ENCODE results near the gene MCC. TPM values are rescaled to one million over a fixed set of nuclear protein-coding genes. Genes with fewer than 3 reads are reported as not detected.

MCC gene
- total RNA-seq, 3 donors from 2014 or later, result 24.3 to 46.5 (median 29.4) TPM

DNA sequence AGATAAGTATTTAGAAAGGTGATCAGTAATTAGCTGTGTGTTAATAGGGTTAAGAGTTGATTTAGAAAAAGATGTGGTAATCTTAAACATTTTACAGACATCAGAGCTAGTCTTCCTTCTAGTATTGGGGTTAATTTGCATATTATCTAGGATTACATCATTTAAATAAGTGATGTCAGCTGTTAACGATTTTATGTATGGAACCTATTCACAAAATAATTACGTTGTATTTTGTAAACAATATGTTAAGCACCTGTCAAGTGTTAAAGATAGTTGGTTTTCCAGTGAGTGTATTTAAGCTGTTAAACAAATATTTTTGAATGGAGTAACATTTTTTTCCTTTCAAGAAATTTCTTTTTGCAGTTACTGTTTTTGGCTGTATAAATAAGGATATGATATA, 509.4 kb downstream of the MCC start:
- Histone ChIP-seq H3K9me3 (no peaks in the 10 kb centered on the region), H3K4me3 (peak overlapping the region in 1 of 3 donors; percentile 97), H3K27me3 (no peaks in the 10 kb centered on the region), H3K4me1 (peaks cover 0 to 4% of the 10 kb centered on the region in 2 donors), H3K27ac (no peak overlapping the region), H3K36me3 (no peaks in the 10 kb centered on the region)
- intact Hi-C loops (cut with DNase I; ENCODE audit: low total_unique reads), result no loop called here
- DNase-seq (ENCODE audit: low spot score in 2 of 2), result no peak
- TF ChIP-seq POLR2AphosphoS5 (IDR thresholded peaks at IDR 0.05) (no peak), POLR2A (IDR thresholded peaks at IDR 0.05) (no peak)
- TF ChIP-seq, protein P1, sequence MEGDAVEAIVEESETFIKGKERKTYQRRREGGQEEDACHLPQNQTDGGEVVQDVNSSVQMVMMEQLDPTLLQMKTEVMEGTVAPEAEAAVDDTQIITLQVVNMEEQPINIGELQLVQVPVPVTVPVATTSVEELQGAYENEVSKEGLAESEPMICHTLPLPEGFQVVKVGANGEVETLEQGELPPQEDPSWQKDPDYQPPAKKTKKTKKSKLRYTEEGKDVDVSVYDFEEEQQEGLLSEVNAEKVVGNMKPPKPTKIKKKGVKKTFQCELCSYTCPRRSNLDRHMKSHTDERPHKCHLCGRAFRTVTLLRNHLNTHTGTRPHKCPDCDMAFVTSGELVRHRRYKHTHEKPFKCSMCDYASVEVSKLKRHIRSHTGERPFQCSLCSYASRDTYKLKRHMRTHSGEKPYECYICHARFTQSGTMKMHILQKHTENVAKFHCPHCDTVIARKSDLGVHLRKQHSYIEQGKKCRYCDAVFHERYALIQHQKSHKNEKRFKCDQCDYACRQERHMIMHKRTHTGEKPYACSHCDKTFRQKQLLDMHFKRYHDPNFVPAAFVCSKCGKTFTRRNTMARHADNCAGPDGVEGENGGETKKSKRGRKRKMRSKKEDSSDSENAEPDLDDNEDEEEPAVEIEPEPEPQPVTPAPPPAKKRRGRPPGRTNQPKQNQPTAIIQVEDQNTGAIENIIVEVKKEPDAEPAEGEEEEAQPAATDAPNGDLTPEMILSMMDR (IDR thresholded peaks at IDR 0.05), result no peak

DNA sequence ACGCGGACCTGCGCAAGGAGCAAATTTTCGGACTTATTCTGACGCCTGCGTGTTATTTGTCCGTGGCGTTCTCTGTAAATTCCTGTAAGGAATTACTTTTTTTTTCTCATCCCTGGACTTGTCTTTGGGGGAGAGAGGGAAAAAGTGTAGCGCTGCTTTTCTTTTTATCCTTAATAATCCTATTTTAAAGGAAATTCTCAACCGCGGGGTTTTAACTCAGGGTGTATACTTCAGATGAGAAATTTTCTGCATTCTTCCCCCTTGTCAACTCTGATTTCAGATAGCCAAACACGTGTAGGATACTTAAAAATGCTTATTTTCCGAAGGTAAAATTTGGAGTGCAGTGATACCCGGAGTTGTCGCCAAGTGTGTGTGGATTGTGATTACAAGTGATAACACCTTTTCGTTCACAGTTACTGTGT, 510.8 kb downstream of the MCC start:
- Histone ChIP-seq H3K4me3 (peak overlapping the region; percentile 87 to 97 (median 91)), H3K4me1 (peaks cover 0 to 4% of the 10 kb centered on the region in 2 donors), H3K27ac (peak overlapping the region; percentile 92 to 96), H3K36me3 (no peaks in the 10 kb centered on the region), H3K27me3 (no peaks in the 10 kb centered on the region), H3K9me3 (no peaks in the 10 kb centered on the region)
- TF ChIP-seq, protein P1 (IDR thresholded peaks at IDR 0.05), result no peak
- intact Hi-C loops (cut with DNase I; ENCODE audit: low total_unique reads), result no loop called here
- DNase-seq (ENCODE audit: low spot score in 2 of 2), result no peak

DNA sequence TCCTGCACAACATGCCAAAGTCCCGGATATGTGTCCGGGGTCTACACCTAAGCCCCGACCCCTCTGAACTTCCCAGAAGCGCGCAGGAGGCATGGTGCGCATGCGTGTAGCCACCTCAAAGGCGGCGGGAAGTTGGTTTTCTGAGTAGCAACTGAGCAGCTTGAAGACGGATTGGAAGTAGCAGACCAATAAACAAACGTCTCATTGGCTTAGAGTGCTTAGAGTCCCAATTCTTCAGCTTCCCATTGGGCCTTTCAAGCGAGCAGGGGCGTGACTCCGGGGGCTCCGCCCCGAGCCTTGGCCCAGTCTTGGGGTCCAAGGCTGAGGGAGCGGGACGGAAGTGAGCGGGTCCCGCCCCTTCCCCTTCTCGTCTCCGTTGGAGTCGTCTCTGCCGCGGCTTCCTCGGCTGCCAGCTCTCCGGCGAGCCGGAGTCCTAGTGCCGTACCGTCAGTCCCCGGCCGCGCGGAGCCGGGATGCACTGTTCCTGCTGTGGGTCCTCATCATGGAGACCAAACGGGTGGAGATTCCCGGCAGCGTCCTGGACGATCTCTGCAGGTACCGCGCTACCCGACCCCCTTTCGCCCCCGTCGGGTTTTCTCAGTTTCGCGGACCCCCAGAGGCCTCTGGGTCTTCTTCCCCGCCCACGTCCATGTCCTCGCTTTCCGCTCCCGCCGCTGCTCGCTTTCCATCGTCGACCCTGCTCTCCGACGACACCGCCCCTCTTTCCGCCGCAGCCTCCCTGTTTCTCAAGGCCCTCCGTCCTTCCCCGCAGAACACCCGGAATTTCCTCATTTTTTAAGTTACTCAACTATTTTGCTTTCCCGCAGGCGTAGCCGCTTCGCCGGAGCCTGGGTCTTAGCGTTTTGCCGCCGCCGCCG, 511.6 kb downstream of the MCC start, which contains the start of gene DCP2:
Gene DCP2 (plus strand): TSS at position 367 of the 878 bp plus-strand sequence. CDS start 136 bp downstream, at position 503.
- H3K27ac ChIP-seq, result peak within 1 kb of the TSS; percentile 92 to 96
- intact Hi-C loops (cut with DNase I; ENCODE audit: low total_unique reads), result no loop called here
- TF ChIP-seq POLR2AphosphoS5 (IDR thresholded peaks at IDR 0.05), result peak; percentile 57 to 78 (median 69)
- peak; percentile 85 for TF ChIP-seq POLR2A (IDR thresholded peaks at IDR 0.05)
- TF ChIP-seq, protein P1 (IDR thresholded peaks at IDR 0.05), result no peak
- peaks cover 0 to 4% of the 10 kb centered on the region in 2 donors for H3K4me1 ChIP-seq
- H3K4me3 ChIP-seq, result peak within 1 kb of the TSS; percentile 87 to 97 (median 91)
- no peaks in the 10 kb centered on the region for H3K27me3 ChIP-seq
- no peaks in the 10 kb centered on the region for H3K9me3 ChIP-seq
- no peaks in the 10 kb centered on the region for H3K36me3 ChIP-seq
- peak; percentile 92 to 96 for DNase-seq (ENCODE audit: low spot score in 2 of 2)

DNA sequence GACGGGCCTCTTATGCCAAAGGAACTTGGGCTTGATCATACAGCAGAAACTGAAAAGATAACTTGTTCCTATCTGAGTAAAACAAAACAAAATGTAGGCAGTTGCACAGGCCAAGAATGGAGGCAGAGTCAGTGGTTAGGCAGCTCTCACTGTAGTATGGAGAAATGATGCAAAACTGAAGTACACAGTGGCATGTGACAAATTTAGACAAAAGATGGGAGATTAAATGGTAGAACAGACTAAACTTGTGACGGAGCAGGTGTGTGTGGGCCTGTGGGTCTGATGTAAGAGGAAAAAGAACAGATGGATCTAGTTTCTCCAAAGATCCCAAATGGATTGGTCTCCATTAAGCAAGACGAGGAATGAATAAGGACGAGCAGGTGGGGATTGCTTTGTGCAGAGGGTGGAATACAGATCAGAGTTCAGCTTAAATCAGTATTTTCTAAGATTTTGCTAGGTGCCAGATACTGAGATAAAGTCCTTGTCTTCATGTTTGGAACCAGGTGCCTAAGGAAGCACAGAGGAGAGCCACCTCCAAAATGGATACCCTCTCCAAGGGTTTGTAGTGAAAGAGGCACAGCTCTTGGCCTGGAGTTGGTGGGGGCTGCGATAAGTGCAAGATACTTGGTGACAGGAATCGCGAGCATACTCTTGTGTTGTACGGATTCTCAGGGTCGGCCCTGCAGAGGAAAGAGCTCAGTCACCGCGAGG, 512.4 kb downstream of the MCC start:
- Histone ChIP-seq H3K36me3 (no peaks in the 10 kb centered on the region), H3K27ac (peak overlapping the region; percentile 92 to 96), H3K27me3 (no peaks in the 10 kb centered on the region), H3K4me1 (peaks cover 0 to 4% of the 10 kb centered on the region in 2 donors), H3K4me3 (peak overlapping the region; percentile 87 to 97 (median 91)), H3K9me3 (no peaks in the 10 kb centered on the region)
- TF ChIP-seq, protein P1 (IDR thresholded peaks at IDR 0.05), result no peak
- TF ChIP-seq POLR2A (IDR thresholded peaks at IDR 0.05) (no peak), POLR2AphosphoS5 (IDR thresholded peaks at IDR 0.05) (no peak)
- intact Hi-C loops (cut with DNase I; ENCODE audit: low total_unique reads), result no loop called here
- no peak for DNase-seq (ENCODE audit: low spot score in 2 of 2)

Data from breast epithelium (tissue), 4 donors.